ENCODE data around the gene ZNF600. TPM values are rescaled to one million over a fixed set of nuclear protein-coding genes. Genes with fewer than 3 reads are reported as not detected.
"Not testable (repeated sequence)": the region's sequence is repeated elsewhere in the genome, so short reads cannot be mapped to it uniquely, and the experiment has no call there.

The ZNF600 gene
- polyA plus RNA-seq (ENCODE audit: insufficient read length): 2.7 TPM

- DNase-seq (ENCODE audit: low read depth): not testable (repeated sequence)
Observed at GRCh38 chr19:52786464-52787354, at the start of gene ZNF600. Gene ZNF600 (minus strand): TSS chr19:52786791. CDS start chr19:52778888, 7,903 bp downstream.

GRCh38 chr19:52834289-52834688 is 47.7 kb upstream of the ZNF600 start:
- not testable (repeated sequence) for DNase-seq (ENCODE audit: low read depth)

GRCh38 chr19:52833541-52833940 is 47.0 kb upstream of the ZNF600 start:
- DNase-seq (ENCODE audit: low read depth): not testable (repeated sequence)

DNA sequence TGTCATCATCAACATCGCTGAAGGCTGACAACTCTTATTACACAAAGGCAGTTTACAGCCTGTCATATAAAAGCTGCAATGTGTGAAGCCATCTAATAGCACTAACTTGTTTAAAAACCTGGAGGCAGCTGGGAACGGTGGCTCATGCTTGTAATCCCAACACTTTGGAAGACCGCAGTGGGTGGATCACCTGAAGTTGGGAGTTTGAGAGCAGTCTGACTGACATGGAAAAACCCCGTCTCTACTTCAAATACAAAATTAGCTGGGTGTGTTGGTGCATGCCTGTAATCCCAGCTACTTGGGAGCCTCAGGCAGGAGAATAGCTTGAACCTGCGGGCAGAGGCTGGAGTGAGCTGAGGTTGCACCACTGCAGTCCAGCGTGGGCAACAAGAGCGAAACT is 43.3 kb upstream of the ZNF600 start:
- not testable (repeated sequence) for DNase-seq (ENCODE audit: low read depth)

GRCh38 chr19:52825765-52826164 is 39.2 kb upstream of the ZNF600 start:
- DNase-seq (ENCODE audit: low read depth): no peak

DNA sequence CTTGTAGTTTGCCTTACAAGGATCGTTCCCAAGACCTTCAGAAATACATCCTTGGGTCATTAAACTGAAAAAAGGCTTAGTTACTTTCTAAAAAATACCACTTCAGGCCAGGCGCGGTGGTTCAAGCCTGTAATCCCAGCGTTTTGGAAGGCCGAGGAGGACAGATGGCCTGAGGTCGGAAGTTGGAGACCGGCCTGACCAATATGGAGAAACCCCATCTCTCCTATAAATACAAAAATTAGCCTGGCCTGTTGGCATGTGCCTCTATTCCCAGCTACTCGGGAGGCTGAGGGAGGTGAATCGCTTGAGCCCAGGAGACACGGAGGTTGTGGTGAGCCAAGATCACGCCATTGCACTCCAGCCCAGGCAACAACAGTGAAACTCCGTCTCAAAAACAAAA is 37.1 kb upstream of the ZNF600 start:
- DNase-seq (ENCODE audit: low read depth): no peak

GRCh38 chr19:52821204-52821960 is 34.8 kb upstream of the ZNF600 start, which contains the start of gene ZNF28:
Gene ZNF28 (minus strand): TSS chr19:52821633. CDS start chr19:52817958, 3,675 bp downstream.
- not testable (repeated sequence) for DNase-seq (ENCODE audit: low read depth)

GRCh38 chr19:52820472-52821203 is 34.0 kb upstream of the ZNF600 start:
- not testable (repeated sequence) for DNase-seq (ENCODE audit: low read depth)

DNA sequence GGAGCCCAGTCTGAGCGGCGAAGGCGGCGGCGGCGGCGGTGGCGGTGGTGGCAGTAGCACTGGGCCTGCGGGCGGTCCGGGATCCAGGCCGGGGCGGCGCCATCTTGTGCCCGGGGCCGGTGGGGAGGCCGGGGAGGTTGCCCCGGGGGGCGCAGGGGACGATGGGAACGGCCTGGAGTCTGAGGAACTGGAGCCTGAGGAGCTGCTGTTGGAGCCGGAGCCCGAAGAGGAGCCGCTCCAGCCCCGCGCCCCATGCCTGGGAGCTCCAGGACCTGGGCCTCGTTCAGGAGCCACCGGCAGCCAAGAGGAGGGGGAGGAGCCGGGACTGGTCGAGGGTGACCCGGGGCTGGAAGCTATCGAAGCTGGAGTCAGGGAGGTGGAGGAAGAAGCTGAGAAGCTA is 23.2 kb upstream of the ZNF600 start:
- no peak for DNase-seq (ENCODE audit: low read depth)

DNA sequence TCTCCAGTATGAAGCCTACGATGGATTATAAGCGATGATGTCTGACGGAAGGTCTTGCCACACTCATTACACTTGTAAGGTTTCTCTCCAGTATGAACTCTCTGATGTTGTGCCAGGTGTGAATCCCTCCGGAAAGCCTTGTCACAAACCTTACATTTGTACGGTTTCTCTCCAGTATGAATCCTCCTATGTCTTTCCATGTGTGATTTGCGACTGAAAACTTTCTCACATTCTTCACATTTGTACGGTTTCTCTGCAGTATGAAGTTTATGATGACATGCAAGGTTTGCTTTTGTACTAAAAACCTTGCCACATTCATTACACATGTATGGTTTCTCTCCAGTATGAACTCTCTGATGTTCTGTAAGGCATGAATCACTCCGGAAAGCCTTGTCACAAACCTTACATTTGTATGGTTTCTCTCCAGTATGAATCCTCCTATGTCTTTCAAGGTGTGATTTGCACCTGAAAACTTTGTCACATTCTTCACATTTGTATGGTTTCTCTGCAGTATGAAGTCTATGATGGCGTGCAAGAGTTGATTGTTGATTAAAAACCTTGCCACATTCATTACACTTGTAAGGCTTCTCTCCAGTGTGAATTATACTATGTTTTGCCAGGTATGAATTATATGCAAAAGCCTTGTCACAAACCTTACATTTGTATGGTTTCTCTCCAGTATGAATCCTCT is 13.5 kb upstream of the ZNF600 start:
- not testable (repeated sequence) for DNase-seq (ENCODE audit: low read depth)

DNA sequence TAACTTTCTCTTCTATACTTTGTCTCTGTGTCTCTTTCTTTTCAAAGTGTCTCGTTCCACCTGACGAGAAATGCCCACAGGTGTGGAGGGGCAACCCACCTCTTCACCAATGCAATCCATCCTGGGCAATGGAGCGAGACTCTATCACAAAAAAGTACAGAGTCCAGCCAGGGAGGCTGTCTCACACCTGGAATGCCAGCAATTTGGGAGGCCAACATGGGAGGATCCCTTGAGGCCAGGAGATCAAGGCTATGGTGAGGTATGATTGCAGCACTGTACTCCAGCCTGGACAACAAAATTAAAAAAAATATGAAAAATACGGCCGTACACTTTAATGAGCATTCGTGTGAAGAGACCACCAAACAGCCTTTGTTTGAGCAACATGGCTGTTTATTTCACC is 2.8 kb upstream of the ZNF600 start:
- DNase-seq (ENCODE audit: low read depth): no peak

DNA sequence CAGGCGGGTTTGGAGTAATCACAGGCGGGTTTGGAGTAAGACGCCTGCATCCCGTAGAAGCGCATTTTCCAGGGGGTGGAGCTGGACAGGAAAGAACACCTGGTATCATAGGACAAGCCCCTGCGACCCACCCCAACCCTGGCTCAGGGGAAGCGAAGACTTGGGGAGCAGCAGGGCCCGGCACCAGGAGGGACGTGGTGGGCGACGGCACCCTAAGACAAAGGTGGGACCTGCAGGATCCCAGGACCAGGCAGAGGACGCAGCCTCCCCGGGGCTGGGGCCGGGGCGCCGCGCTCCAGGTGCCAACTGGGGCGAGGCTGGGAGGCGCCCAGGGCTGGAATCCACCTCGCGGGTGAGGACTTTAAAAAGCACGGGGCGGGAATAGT is 520 bp downstream of the ZNF600 start:
- DNase-seq (ENCODE audit: low read depth): no peak

GRCh38 chr19:52785506-52785905 is 1.1 kb downstream of the ZNF600 start:
- no peak for DNase-seq (ENCODE audit: low read depth)

DNA sequence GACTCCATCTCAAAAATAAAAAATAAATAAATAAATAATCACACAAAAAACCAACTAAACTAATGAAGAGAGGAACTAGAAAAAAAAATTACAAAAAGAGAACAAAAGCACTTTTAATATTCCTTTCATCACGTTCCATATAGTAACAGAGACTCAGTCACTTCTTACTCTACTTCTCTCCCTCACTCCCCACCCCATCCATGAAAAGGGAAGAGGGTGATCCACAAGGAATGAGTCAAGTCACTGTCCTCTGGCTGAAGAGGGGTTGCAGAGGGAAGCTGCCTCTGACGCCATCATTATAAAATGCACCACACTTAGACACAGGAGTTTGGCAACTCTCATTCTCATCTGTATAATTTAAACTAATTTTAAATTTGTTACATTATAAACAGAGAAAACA is 3.7 kb downstream of the ZNF600 start:
- DNase-seq (ENCODE audit: low read depth): not testable (repeated sequence)

DNA sequence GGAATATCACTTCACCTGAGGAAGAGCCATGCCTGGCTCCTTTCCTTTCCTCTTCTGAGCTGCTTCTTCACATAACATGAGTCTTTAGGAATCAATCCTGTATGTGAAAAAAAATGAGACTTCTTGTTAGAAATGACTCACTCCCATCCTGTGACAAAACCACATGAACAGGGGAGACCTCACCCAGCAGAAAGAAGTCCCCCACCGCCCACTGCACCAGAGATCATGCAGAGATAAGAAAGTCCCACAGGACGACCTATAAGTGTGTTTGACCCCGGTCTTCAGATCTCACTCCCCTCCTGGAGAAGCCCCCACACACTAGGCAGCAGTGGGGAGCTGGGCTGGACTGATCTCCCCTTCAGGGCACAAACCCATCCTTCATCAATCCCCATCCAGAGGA is 7.8 kb downstream of the ZNF600 start:
- no peak for DNase-seq (ENCODE audit: low read depth)

- not testable (repeated sequence) for DNase-seq (ENCODE audit: low read depth)
Observed at GRCh38 chr19:52756447-52756846, 30.1 kb downstream of the ZNF600 start.

DNA sequence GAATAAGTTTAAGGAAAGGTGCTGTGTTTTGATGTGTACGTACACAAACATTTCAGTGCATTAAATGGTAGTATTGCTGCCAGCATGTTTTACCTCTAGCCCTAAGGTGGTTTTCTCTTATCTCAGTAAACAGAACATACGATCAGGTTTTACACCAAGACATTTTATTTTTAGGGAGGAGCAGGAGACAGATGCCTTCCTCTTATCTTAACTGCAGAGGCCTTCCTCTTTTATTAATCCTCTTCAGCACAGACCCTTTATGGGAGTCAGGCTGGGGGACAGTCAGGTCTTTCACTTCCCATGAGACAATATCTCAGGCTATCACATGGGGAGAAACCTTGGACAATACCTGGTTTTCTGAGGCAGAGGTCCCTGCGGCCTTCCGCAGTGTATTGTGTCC is 36.8 kb downstream of the ZNF600 start:
- DNase-seq (ENCODE audit: low read depth): no peak

DNA sequence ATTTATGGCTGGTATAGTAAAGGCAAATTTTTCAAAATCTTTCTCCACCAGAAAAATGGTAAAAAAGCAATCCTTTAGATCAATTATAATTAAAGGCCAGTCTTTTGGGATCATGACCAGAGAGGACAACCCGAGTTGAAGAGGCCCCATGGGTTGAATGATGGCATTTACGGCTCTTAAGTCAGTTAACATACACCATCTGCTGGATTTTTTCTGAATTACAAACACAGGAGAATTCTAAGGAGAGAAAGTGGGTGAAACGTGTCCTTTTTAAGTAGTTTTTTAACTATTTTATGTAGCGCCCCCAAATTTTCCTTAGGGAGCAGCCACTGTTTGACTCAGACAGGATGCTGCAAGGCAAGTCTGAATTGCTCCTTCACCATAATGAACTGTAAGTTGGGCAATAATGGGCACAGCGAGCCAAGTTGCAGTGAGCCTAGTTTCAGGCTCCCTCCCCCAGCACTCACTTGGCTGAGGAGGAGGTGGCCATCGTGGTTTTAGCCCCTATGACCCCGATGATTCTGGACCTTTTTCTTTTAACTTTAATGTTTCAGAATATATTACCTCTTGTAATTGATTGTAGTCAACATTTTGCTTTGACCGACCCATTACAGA is 38.1 kb downstream of the ZNF600 start:
- no peak for DNase-seq (ENCODE audit: low read depth)

DNA sequence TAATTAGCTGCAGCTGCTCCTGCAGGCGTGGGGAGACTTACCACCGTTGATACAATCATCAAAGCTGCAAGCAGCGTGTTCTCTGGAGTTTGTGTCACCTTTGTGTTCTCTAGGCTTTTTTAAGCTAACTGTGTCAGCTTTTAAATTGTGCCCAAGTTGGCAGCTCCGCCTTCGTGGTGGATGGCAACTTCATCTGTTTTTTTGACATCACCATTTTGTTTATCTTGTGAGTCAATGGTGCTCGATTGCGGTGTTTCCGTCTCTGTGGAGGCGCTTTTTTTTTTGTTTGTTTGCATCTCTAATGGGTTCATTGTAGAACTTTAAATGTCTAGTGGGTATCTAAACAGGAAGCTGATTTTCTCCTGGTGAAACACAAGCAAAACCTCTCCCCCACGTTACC is 40.7 kb downstream of the ZNF600 start:
- DNase-seq (ENCODE audit: low read depth): not testable (repeated sequence)

DNA sequence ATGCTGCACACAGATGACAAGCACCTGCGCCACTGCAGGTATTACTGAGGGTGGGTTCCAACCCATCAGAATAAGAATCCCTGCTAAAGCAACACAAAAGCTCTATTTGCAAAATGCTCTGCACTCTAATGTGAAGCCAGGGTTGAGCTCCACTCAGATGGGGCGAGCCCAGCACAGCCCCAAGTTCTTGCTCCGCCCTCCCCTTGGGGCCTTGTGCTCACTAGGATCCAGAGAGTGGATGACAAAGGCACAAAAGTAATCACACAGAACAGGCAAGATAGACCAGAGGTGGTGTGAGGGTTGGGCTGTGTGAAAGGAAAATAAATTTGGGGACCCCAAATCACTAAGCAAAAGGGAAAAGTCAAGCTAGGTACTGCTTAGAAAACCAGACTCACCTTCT is 43.5 kb downstream of the ZNF600 start:
- no peak for DNase-seq (ENCODE audit: low read depth)

GRCh38 chr19:52742516-52742915 is 44.1 kb downstream of the ZNF600 start:
- DNase-seq (ENCODE audit: low read depth): no peak

Measured in forelimb muscle (tissue), 1 donor.